OCI-LY7 (cell line): ENCODE data around the gene PARD3. TPM values are rescaled to one million over a fixed set of nuclear protein-coding genes. Genes with fewer than 3 reads are reported as not detected.
"Not testable (repeated sequence)": the region's sequence is repeated elsewhere in the genome, so short reads cannot be mapped to it uniquely, and the experiment has no call there.

Experiments used
- BruUV-seq: library from RNA; stranded (reverse); fragments of 400-500 nt; replicated peaks from 2 replicates; lab custom pipeline; 2021; lab: Mats Ljungman, UMichigan
- CTCF ChIA-PET: fragments of 300-600 bp; sonication (Branson Sonifier 250); formaldehyde crosslinking; loops from one replicate; lab custom pipeline; 2022; ENCODE audit warnings: antibody characterized with exemption; ENCODE audit not compliant: unreplicated experiment; lab: Charles Lee
- POLR2A ChIA-PET: fragments of 300-600 bp; sonication (Branson Sonifier 250); formaldehyde crosslinking; loops from one replicate; lab custom pipeline; 2022; ENCODE audit warnings: antibody characterized with exemption; lab: Charles Lee
- DNase-seq: peaks from one replicate; pipeline ENCODE4 v3.0.0-alpha.2; 2015; ENCODE audit warnings: low spot score
- H2AFZ ChIP-seq: fragments of 200-600 bp; sonication (generic), shearing (Covaris generic); 2 replicates; pipeline ENCODE4 v1.6.1; 2014; ENCODE audit warnings: mild to moderate bottlenecking, antibody characterized with exemption, low read length, moderate library complexity
- H3K27ac ChIP-seq: fragments of 200-600 bp; sonication (generic); 2 replicates; pipeline ENCODE4 v1.5.1; 2014; ENCODE audit warnings: mixed run types, low read depth, mild to moderate bottlenecking, moderate library complexity, low read length, inconsistent platforms; ENCODE audit not compliant: poor library complexity, severe bottlenecking
- H3K36me3 ChIP-seq: fragments of 200-600 bp; sonication (generic); 2 replicates; pipeline ENCODE4 v1.6.1; 2014; ENCODE audit warnings: mild to moderate bottlenecking, antibody characterized with exemption, low read length, moderate library complexity, mixed read lengths; ENCODE audit not compliant: insufficient read depth
- H3K4me1 ChIP-seq: fragments of 200-600 bp; sonication (generic); 2 replicates; pipeline ENCODE4 v1.5.1; 2014; ENCODE audit warnings: mild to moderate bottlenecking, low read length; ENCODE audit not compliant: insufficient read depth, poor library complexity, severe bottlenecking
- H3K4me2 ChIP-seq: fragments of 200-600 bp; sonication (generic); 2 replicates; pipeline ENCODE4 v1.6.1; 2014; ENCODE audit warnings: mild to moderate bottlenecking, low read length
- H3K4me3 ChIP-seq: fragments of 200-600 bp; sonication (generic); 2 replicates; pipeline ENCODE4 v1.5.1; 2014; ENCODE audit warnings: mild to moderate bottlenecking, low read depth, low read length; ENCODE audit not compliant: poor library complexity, severe bottlenecking
- H3K79me2 ChIP-seq: fragments of 200-600 bp; sonication (generic); 2 replicates; pipeline ENCODE4 v1.6.1; 2016; ENCODE audit warnings: low read depth, mild to moderate bottlenecking, low read length, moderate library complexity, mixed read lengths; ENCODE audit not compliant: insufficient read depth
- H3K9me2 ChIP-seq: fragments of 200-600 bp; sonication (generic); 2 replicates; pipeline ENCODE4 v1.6.1; 2016; ENCODE audit warnings: mild to moderate bottlenecking, low read length, mixed read lengths; ENCODE audit not compliant: insufficient read depth
- H3K9me3 ChIP-seq: fragments of 200-600 bp; sonication (generic); 2 replicates; pipeline ENCODE4 v1.6.1; 2014; ENCODE audit warnings: mild to moderate bottlenecking, mixed run types, low read length, mixed read lengths
- H4K20me1 ChIP-seq: fragments of 200-600 bp; sonication (generic); 2 replicates; pipeline ENCODE4 v1.6.1; 2014; ENCODE audit warnings: mild to moderate bottlenecking, antibody characterized with exemption, low read length, moderate library complexity, mixed read lengths; ENCODE audit not compliant: insufficient read depth
- CTCF ChIP-seq: fragments of 200-600 bp; sonication (generic); conservative IDR thresholded peaks from 2 replicates; pipeline ENCODE4 v1.5.1; 2014; ENCODE audit warnings: mild to moderate bottlenecking, antibody characterized with exemption, low read length, moderate library complexity, mixed read lengths
- EZH2phosphoT487 ChIP-seq: fragments of 200-600 bp; sonication (generic); IDR thresholded peaks from 2 replicates; pipeline ENCODE4 v1.6.1; 2018; ENCODE audit warnings: low read depth, borderline replicate concordance, mild to moderate bottlenecking, mixed run types, antibody characterized with exemption, low read length, moderate library complexity, mixed read lengths
- intact Hi-C: fragments of 100-400 bp; cut with micrococcal nuclease; formaldehyde crosslinking; loops from one replicate; pipeline ENCODE4 v1.10.0; 2022; ENCODE audit not compliant: unreplicated experiment
- total RNA-seq, 2 experiments: library from RNA; depleted of rRNA in 1 of 2; stranded (reverse); fragments of >200 nt in 1 of 2; shearing (Covaris generic) in 1 of 2; gene quantifications; 2 replicates each; pipeline ENCODE4 v1.2.3, GENCODE V29; 2014 to 2022

PARD3 gene
- total RNA-seq, 2 experiments from 2014 or later: not detected

GRCh38 chr10:34702982-34703381 is 112.1 kb downstream of the PARD3 start:
- Histone ChIP-seq H3K9me3 (no peaks in the 10 kb centered on the region), H3K36me3 (no peaks in the 10 kb centered on the region), H3K4me2 (no peak overlapping the region), H3K4me1 (no peaks in the 10 kb centered on the region), H4K20me1 (no peaks in the 10 kb centered on the region), H3K79me2 (no peaks in the 10 kb centered on the region), H3K27ac (no peak overlapping the region), H3K4me3 (no peak overlapping the region), H3K9me2 (no peaks in the 10 kb centered on the region), H2AFZ (no peak overlapping the region)
- DNase-seq: no peak
- no TSS peak for BruUV-seq
- intact Hi-C loops: no loop called here
- ChIA-PET POLR2A (interaction anchor here (0.6 to 1.1 kb wide), 2 partner anchors 8 to 21 kb away, joined by 3 to 6 read pairs; no protein-coding TSS in a partner anchor), CTCF (no interaction called here)
- TF ChIP-seq EZH2phosphoT487 (no peak), CTCF (no peak)

- Histone ChIP-seq H2AFZ (no peak overlapping the region), H3K36me3 (no peaks in the 10 kb centered on the region), H3K9me2 (no peaks in the 10 kb centered on the region), H3K79me2 (no peaks in the 10 kb centered on the region), H4K20me1 (no peaks in the 10 kb centered on the region), H3K27ac (no peak overlapping the region), H3K9me3 (no peaks in the 10 kb centered on the region), H3K4me2 (no peak overlapping the region), H3K4me1 (no peaks in the 10 kb centered on the region), H3K4me3 (no peak overlapping the region)
- BruUV-seq: no TSS peak
- POLR2A ChIA-PET: no interaction called here
- CTCF ChIA-PET: no interaction called here
- no peak for DNase-seq
- no peak for TF ChIP-seq CTCF
- no peak for TF ChIP-seq EZH2phosphoT487
- intact Hi-C loops: no loop called here
Measured at GRCh38 chr10:34702093-34702937, 112.8 kb downstream of the PARD3 start.

GRCh38 chr10:34701194-34701593 is 113.9 kb downstream of the PARD3 start:
- intact Hi-C loops: no loop called here
- DNase-seq: no peak
- no TSS peak for BruUV-seq
- H3K4me1 ChIP-seq: no peaks in the 10 kb centered on the region
- H3K79me2 ChIP-seq: no peaks in the 10 kb centered on the region
- no peaks in the 10 kb centered on the region for H3K36me3 ChIP-seq
- no peak overlapping the region for H3K4me3 ChIP-seq
- no peaks in the 10 kb centered on the region for H3K9me3 ChIP-seq
- ChIA-PET POLR2A (no interaction called here), CTCF (no interaction called here)
- no peaks in the 10 kb centered on the region for H4K20me1 ChIP-seq
- no peak overlapping the region for H3K4me2 ChIP-seq
- no peak overlapping the region for H3K27ac ChIP-seq
- no peak overlapping the region for H2AFZ ChIP-seq
- TF ChIP-seq EZH2phosphoT487 (no peak), CTCF (no peak)
- no peaks in the 10 kb centered on the region for H3K9me2 ChIP-seq

GRCh38 chr10:34700752-34701151 is 114.3 kb downstream of the PARD3 start:
- H4K20me1 ChIP-seq, H3K4me1 ChIP-seq, H2AFZ ChIP-seq, H3K4me3 ChIP-seq, intact Hi-C loops, H3K79me2 ChIP-seq, H3K9me2 ChIP-seq, CTCF ChIA-PET, DNase-seq, H3K27ac ChIP-seq, H3K36me3 ChIP-seq, H3K9me3 ChIP-seq, BruUV-seq, POLR2A ChIA-PET, H3K4me2 ChIP-seq: not testable (repeated sequence)
